NCI-H460 (cell line): ENCODE data around the gene TDRD3. TPM values are rescaled to one million over a fixed set of nuclear protein-coding genes. Genes with fewer than 3 reads are reported as not detected.

Source experiments
- DNase-seq: peaks from one replicate; pipeline ENCODE4 v3.0.0-alpha.2; 2016; ENCODE audit warnings: low read depth; ENCODE audit errors: extremely low read depth
- total RNA-seq: library from RNA; depleted of rRNA; stranded (reverse); fragments of >200 nt; shearing (Covaris generic); gene quantifications from 2 replicates; pipeline ENCODE4 v1.2.3, GENCODE V29; 2014

The TDRD3 gene
- total RNA-seq, 1 experiment from 2014 or later, result 18.1 TPM

GRCh38 chr13:60439201-60439600, 42.2 kb downstream of the TDRD3 start:
- DNase-seq, result no peak

- no peak for DNase-seq
These were observed 44.7 kb downstream of the TDRD3 start for GRCh38 chr13:60441761-60442160.

- DNase-seq, result peak; percentile 46
These were observed 52.0 kb downstream of the TDRD3 start for GRCh38 chr13:60448907-60449510.

GRCh38 chr13:60453490-60453889, 56.5 kb downstream of the TDRD3 start:
- no peak for DNase-seq

- no peak for DNase-seq
These were observed 57.4 kb downstream of the TDRD3 start for GRCh38 chr13:60454425-60454824.

- no peak for DNase-seq
These were observed 66.8 kb downstream of the TDRD3 start for GRCh38 chr13:60463787-60464186.

- no peak for DNase-seq
These were observed 70.1 kb downstream of the TDRD3 start for GRCh38 chr13:60467098-60467497.

- DNase-seq, result no peak
These were observed 82.3 kb downstream of the TDRD3 start for GRCh38 chr13:60479273-60479672.

- no peak for DNase-seq
These were observed 85.0 kb downstream of the TDRD3 start for GRCh38 chr13:60482012-60482411.

GRCh38 chr13:60484865-60485264, 87.8 kb downstream of the TDRD3 start:
- DNase-seq, result no peak

- no peak for DNase-seq
These were observed 94.5 kb downstream of the TDRD3 start for GRCh38 chr13:60491531-60491930.

GRCh38 chr13:60492187-60492586, 95.2 kb downstream of the TDRD3 start:
- DNase-seq, result no peak

GRCh38 chr13:60494296-60494695, 97.3 kb downstream of the TDRD3 start:
- DNase-seq, result no peak

- DNase-seq, result no peak
These were observed 104.2 kb downstream of the TDRD3 start for GRCh38 chr13:60501236-60501635.

GRCh38 chr13:60509601-60510386, 112.8 kb downstream of the TDRD3 start:
- DNase-seq, result no peak

GRCh38 chr13:60511637-60512036, 114.6 kb downstream of the TDRD3 start:
- no peak for DNase-seq

- no peak for DNase-seq
These were observed 117.9 kb downstream of the TDRD3 start for GRCh38 chr13:60514891-60515290.

- DNase-seq, result no peak
These were observed 122.5 kb downstream of the TDRD3 start for GRCh38 chr13:60519496-60519895.

- DNase-seq, result no peak
These were observed 124.0 kb downstream of the TDRD3 start for GRCh38 chr13:60520902-60521569.

- no peak for DNase-seq
These were observed 141.5 kb downstream of the TDRD3 start for GRCh38 chr13:60538566-60538965.

- no peak for DNase-seq
These were observed 143.3 kb downstream of the TDRD3 start for GRCh38 chr13:60540276-60540675.
